CD4-positive, alpha-beta T cell treated with Interleukin-15 for 1 hour (primary cell): ENCODE results near the gene USP14.

Experiments
- DNase-seq: peaks from one replicate; pipeline ENCODE4 v3.0.0-alpha.2; 2020

Gene USP14

DNA sequence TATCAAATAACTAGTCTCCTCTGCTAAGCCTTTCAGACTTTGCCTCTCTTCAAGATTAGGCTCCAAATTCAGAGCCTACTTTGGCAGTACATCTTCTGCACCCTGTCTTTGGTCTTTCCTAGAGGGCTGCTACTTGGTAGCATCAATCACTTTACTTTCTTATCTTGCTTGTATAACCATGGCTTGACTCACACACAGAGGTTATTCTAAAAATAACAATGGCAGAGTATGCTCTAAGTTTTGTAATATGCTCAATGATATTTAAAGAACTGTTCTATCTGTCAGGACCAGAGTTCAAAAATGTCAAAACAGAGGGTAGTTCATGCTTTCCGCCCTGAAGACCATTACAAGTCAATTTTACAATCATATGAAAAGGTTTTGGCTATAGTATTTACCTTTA lies 81.8 kb downstream of the USP14 start:
- DNase-seq, result no peak

DNA sequence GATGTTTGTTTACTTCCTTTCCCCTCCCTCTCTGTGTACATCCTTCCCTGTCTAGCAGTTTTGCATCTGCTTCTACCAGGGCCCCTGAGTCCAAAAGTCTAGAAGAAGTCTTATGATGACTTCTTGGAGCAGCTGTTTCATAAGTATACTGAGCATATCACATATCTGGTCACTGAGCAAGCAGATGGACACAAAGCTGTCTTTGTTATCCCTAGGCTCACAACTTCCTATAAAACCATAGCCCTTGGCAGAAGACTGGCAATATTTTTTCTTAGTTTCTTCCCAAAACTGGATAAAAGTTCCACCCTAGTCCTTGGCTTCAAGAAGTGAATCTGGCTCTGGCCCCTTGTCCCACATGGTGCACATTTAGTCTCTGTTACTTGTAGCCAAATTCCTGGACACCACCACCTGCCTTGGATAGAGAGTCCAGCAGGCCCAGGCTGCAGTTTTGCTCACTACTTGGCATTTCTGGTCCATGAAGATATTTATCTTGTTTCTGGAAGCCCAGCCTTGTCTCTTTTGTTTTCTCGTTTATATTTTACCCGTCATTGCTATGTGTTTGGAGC lies 87.0 kb downstream of the USP14 start:
- DNase-seq, result no peak

DNA sequence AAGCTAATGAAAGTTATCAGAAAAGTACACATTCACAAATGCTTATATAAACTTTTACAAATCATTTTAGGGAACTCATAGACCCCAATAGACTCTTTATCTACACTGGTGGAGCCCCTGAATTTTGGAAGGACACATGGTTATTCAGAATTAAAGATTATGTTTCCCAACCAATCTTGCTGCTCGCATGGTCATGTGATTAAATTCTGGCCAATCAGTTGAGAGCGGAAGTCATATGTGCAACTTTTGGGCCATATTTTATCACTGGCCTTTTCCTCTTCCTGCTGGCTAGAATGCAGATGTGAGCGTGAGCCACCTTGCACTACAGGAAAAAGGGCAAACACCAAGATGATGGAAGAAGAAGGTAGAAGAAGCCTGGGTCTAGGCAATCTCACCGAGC lies 89.7 kb downstream of the USP14 start:
- no peak for DNase-seq

DNA sequence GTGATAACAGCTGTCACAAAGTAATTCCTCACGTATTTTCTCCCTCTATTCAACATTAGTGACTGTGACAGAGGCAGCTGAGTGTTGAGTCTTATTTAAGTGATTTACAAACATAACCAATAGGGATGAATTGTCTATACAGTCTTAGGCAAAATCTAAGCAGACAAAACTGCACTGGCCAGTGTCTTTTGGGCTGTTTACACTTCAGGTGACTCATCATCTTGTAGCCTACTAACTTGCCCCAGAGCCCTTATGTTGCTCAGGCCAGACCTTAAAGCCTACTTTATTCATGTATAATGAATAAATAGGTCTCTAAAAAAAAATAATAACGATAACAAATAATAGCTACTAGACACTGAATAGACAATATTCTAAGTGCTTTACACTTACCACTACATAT lies 92.3 kb downstream of the USP14 start:
- no peak for DNase-seq

DNA sequence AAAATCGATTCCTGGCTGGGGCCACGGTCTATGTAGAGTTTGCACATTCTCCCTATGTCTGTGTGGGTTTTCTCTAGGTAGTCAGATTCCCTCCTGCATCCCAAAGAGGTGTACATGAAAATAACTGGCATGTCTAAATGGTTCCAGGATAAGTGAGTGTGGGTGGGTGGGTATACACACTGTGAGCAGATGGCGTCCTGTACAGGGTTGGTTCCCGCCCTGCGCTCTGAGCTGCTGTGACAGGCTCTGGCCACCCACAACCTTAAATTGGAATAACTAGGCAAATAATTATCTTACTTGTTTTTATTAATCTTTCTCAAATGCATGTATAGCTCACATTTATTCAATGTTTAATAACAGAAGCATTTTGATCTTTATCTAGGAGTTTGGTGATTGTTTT lies 93.2 kb downstream of the USP14 start:
- DNase-seq, result no peak

DNA sequence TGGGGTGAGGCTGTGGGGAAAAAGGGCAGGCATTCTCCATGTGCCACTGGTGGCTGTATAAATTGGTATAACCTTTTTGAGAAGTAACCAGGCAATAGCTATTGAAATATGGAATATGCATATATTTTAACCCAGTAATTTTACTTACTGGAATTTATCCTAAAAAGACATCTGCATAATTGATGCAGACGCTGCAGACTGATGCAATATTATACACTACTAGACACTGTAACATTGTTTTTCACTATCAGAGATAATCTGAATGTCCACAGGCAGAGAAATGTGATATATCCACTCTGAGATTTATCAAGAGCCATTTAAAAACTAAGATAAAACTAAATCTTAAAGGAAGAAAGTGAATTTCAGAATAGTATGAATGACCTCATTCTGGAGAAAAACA lies 94.8 kb downstream of the USP14 start:
- DNase-seq, result no peak

DNA sequence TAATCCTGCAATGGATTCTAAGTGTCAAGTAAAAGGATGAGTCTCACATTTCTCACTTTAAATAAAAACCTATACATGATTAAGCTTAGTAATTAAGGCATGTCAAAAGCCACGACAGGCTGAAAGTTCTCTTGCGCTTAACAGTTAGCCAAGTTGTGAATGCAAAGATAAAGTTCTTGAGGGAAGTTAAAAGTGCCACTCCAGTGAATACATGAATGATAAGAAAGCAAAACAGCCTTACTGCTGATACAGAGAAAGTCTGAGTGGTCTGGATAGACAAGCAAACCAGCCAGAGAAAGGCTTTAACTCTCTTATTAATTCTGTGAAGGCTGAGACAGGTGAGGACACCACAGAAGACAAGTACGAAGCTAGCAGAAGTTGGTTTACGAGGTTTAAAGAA lies 96.8 kb downstream of the USP14 start:
- DNase-seq, result no peak

DNA sequence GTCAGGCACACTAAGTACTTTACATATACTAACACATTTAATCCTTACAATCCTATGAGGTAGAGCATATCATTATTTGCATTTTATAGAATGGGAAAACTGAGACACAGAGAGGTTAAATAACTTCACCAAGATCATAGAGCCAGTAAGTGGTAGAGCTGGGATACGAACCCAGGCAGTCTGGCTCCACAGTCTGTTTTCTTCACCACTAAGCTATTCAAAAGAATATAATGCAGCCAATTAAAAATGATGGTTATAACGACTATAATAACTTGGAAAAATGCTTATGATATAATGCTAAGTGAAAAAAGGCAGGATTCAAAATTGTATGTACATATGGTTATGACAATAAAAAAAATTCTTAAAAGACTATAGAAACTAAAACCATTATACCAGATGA lies 102.2 kb downstream of the USP14 start:
- DNase-seq, result no peak

DNA sequence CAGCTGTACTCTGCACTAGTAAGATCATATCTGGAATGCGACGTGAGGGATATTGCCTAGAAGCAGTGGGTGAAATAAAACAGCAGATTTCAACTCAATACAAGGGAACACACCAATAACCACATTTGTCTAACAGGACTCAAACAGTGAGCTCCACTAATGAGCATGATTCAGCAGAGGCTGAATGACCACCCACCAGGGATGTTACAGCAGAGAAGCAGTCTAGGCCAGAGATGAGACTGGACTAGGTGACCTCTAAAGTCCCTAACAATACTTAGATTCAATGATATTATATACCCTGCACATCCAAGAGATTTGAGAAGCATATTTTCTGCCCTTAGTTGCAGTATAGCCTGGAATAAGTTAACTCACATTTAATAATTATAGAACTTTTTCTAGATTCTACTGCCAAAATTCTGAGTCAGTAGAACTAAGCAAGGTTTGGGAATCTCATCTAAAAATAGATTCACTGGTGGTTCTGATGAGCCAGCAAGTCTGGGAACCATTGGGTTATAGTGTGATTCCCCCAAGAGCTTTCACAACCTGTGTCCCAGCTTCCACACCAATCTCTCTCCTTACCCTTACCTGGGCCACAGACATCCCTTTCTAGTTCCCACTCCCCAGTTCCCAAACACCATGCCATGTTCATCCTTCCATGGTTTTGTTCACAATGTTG lies 103.2 kb downstream of the USP14 start:
- DNase-seq, result no peak
